Adrenal gland (tissue), 12 donors: ENCODE measurements around the gene WNT3A. TPM values are rescaled to one million over a fixed set of nuclear protein-coding genes. Genes with fewer than 3 reads are reported as not detected.

Source experiments
- DNase-seq, 7 donors: peaks; one replicate each; pipeline ENCODE4 v3.0.0-alpha.2; 2019 to 2020
- H3K27ac ChIP-seq, 5 donors: fragments of 200-600 bp; sonication (generic) in 4 of 5; 1 replicate in 3 of 5; 2 replicates in 2 of 5; pipeline versions ENCODE4 v1.5.1 to v1.8.0; 2016 to 2020; ENCODE audit warnings: mild to moderate bottlenecking in 1 of 5
- H3K27me3 ChIP-seq: fragments of 200-600 bp; 2 replicates; pipeline ENCODE4 v1.8.0; 2021
- H3K36me3 ChIP-seq, 2 donors: fragments of 200-600 bp; replicated peaks in 1 of 2; 1 replicate in 1 of 2; 2 replicates in 1 of 2; pipeline versions ENCODE4 v1.5.1 to v1.8.0; 2018 to 2022
- H3K4me1 ChIP-seq, 2 donors: fragments of 200-600 bp; replicated peaks in 1 of 2; 1 replicate in 1 of 2; 2 replicates in 1 of 2; pipeline versions ENCODE4 v1.5.1 to v1.8.0; 2018 to 2021
- H3K4me3 ChIP-seq, 4 donors: fragments of 200-600 bp; sonication (generic) in 3 of 4; one replicate each; pipeline ENCODE4 v1.5.1; 2016 to 2018
- H3K9me3 ChIP-seq, 3 donors: fragments of 200-600 bp; sonication (generic) in 1 of 3; replicated peaks in 1 of 3; 1 replicate in 2 of 3; 2 replicates in 1 of 3; pipeline versions ENCODE4 v1.5.1 to v1.8.0; 2016 to 2021
- POLR2A ChIP-seq, 2 donors: fragments of 450-650 bp; IDR thresholded peaks; one replicate each; pipeline ENCODE4 v1.6.1; 2017; ENCODE audit warnings: antibody characterized with exemption in 2 of 2, mild to moderate bottlenecking in 2 of 2, moderate library complexity in 1 of 2
- WGBS, 4 donors: extraction: QIAGEN DNeasy Blood & Tissue Kit in 2 of 4; methylation state at CpG; one replicate each; pipeline versions ENCODE4 v1.1.5 to v1.1.7; 2013 to 2017; 5-methylcytosine and 5-hydroxymethylcytosine counted together
- intact Hi-C, 2 donors: fragments of 100-400 bp; cut with DNase I; formaldehyde crosslinking; loops; one replicate each; pipeline versions ENCODE4 v1.14.1 to v1.15.0; 2022 to 2023
- polyA plus RNA-seq, 3 donors: library from polyadenylated mRNA; stranded (reverse); fragments of 200-250 nt in 2 of 3; fragments of 350-450 nt in 1 of 3; fragmentation: Illumina TruSeq in 1 of 3; extraction: RNeasy Lipid Tissue Mini Kit (QIAGEN cat#74804) in 1 of 3; gene quantifications; one replicate each; pipeline ENCODE4 v1.2.3, GENCODE V29; 2013 to 2014
- total RNA-seq, 9 donors: library from RNA; depleted of rRNA in 4 of 9; stranded (reverse); fragments of >200 nt in 4 of 9; fragments of 120-200 nt in 1 of 9; fragmentation: NEBNext Ultra II Directional in 1 of 9; extraction: Animal tissue kit (Norgen Biotek cat#: 25700) in 1 of 9; gene quantifications; one replicate each; pipeline versions ENCODE4 v1.1.0 to v1.2.4, GENCODE V29; 2013 to 2023
- TF ChIP-seq, protein P1 (sequence below), 6 experiments: fragments of 450-650 bp in 4 of 6; fragments of 200-600 bp in 2 of 6; sonication (generic) in 1 of 6; IDR thresholded peaks; 1 replicate in 5 of 6; 2 replicates in 1 of 6; pipeline versions ENCODE4 v1.5.1 to v1.8.0; 2016 to 2021; ENCODE audit warnings: antibody characterized with exemption in 6 of 6, mild to moderate bottlenecking in 2 of 6, moderate library complexity in 1 of 6
- donor health status: healthy with polysubstance abuse.
- donor health status: Bipolar disorder and iron deficiency.
- donor health status: DM: yes; HTN: yes; CAD: no.
- donor health status: DM: no; HTN: no; CAD: no.
- donor health status: DM: no; HTN: no; CAD: no.
- donor health status: DM: yes; HTN: yes; CAD: no.

WNT3A gene
- total and polyA plus RNA-seq, 12 donors = not detected

DNA sequence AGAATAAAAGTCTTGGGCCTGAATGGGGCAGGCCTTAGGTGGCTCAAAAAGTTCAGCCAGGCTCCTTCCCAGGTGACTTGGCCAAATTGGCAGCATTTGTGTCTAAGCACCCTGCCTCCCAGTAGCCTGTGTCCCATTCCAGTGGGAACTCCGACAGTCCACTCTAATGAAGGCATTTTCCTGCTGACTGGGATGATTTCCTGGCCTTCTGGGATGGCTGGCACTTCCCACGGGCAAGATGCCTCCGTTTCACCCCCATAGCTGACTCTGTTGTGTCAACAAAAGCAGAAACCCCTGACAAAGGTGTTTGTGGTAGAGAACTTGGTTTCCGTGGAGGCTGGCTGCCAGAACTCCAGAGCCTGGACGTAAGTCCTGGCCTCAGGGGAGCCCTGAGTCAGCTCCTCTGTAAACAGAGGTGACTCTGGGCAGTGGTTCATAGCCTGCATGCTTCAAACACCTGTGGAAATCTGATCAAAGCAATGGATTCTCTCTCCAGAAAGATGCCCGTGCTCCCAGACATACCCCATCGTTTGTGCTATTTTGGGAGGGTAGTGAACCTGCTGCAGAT, 36.6 kb downstream of the WNT3A start:
- TF ChIP-seq POLR2A (IDR thresholded peaks at IDR 0.05) = no peak
- TF ChIP-seq, protein P1, sequence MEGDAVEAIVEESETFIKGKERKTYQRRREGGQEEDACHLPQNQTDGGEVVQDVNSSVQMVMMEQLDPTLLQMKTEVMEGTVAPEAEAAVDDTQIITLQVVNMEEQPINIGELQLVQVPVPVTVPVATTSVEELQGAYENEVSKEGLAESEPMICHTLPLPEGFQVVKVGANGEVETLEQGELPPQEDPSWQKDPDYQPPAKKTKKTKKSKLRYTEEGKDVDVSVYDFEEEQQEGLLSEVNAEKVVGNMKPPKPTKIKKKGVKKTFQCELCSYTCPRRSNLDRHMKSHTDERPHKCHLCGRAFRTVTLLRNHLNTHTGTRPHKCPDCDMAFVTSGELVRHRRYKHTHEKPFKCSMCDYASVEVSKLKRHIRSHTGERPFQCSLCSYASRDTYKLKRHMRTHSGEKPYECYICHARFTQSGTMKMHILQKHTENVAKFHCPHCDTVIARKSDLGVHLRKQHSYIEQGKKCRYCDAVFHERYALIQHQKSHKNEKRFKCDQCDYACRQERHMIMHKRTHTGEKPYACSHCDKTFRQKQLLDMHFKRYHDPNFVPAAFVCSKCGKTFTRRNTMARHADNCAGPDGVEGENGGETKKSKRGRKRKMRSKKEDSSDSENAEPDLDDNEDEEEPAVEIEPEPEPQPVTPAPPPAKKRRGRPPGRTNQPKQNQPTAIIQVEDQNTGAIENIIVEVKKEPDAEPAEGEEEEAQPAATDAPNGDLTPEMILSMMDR (IDR thresholded peaks at IDR 0.05) = no peak
- intact Hi-C loops = no loop called here

DNA sequence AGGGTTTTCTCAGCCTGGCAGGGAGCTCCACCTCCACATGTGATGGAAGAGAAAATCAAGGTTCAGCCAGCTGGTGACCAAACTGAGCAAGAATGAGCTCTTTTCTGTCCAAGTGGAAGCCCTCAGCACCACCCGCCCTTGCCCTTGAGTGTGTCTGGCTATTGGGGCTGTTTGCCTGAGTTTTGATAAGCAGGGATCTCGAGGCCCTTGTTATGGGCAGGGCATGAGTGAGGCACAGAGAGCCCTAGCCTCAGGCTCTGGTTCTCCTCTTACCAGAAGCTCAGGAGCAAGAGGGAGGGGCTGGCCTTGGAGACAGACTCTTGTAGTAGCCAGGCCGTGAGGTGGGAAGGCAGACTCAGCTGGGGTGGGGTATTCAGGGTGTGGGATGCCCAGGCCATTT, 38.2 kb downstream of the WNT3A start:
- 19 to 80% (median 43%) methylated on average over 3 of the region's 3 CpGs for WGBS, 4 donors
- Histone ChIP-seq H3K4me1 (no peaks in the 10 kb centered on the region), H3K36me3 (no peaks in the 10 kb centered on the region), H3K9me3 (no peaks in the 10 kb centered on the region), H3K4me3 (no peak overlapping the region), H3K27me3 (no peaks in the 10 kb centered on the region), H3K27ac (no peak overlapping the region)
- intact Hi-C loops = no loop called here
- TF ChIP-seq POLR2A (IDR thresholded peaks at IDR 0.05) = no peak
- TF ChIP-seq, protein P1 (IDR thresholded peaks at IDR 0.05) = no peak
- DNase-seq = peak in 2 of 7 donors; percentile 16 to 22

More for the DNA sequence above, 36.6 kb downstream of the WNT3A start:
- H3K36me3 ChIP-seq = no peaks in the 10 kb centered on the region
- 59 to 84% (median 67%) methylated on average over 5 to 7 of the region's 7 CpGs for WGBS, 4 donors
- H3K27me3 ChIP-seq = peaks cover 10% of the 10 kb centered on the region
- no peaks in the 10 kb centered on the region for H3K9me3 ChIP-seq
- no peak overlapping the region for H3K27ac ChIP-seq
- H3K4me3 ChIP-seq = no peak overlapping the region
- no peaks in the 10 kb centered on the region for H3K4me1 ChIP-seq
- no peak for DNase-seq

DNA sequence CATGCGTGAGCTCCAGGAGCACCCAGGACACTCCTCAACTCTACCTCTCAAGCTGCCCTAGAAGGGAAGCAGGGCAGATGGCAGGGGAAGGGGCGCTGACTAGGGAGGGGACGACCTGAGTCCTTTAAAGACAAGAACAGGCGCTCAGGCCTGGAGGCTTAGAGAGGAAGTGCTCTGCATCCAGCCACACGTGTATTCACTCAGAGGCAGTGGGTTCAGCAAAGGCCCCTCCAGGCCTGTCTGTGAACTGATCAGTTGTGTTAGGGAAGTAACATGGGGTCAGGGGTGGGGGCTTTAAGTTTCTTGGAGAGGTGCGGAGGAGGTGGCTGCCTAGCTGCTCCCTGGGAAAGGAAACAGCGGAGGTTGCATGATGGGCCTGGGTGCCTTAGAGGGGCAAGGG, 38.6 kb downstream of the WNT3A start:
- Histone ChIP-seq H3K4me1 (no peaks in the 10 kb centered on the region), H3K27me3 (no peaks in the 10 kb centered on the region), H3K36me3 (no peaks in the 10 kb centered on the region), H3K4me3 (no peak overlapping the region), H3K27ac (no peak overlapping the region), H3K9me3 (no peaks in the 10 kb centered on the region)
- WGBS, 4 donors = 82 to 87% (median 85%) methylated on average over 7 of the region's 7 CpGs
- TF ChIP-seq, protein P1 (IDR thresholded peaks at IDR 0.05) = no peak
- no peak for TF ChIP-seq POLR2A (IDR thresholded peaks at IDR 0.05)
- no peak for DNase-seq
- intact Hi-C loops = no loop called here

DNA sequence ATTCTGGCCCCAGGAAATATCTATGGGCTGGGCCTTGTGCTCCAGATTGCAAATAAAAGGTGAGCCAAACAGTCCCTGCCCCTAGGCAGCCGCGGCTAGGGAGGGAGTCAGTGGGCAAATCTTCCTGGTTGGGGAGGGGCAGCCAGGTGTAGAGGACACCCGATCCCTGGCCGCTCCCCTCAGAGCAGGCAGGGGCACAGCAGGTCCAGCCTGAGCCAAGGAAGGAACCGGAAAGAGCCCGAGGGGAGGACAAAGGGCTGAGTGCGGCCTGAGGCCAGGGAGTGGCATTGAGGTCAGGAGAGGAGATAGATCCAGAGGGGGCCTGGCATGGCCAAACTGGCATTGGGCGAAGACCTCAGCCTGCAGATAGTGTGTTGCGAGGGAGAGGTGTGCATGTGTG, 39.1 kb downstream of the WNT3A start:
- no peaks in the 10 kb centered on the region for H3K9me3 ChIP-seq
- no peak for TF ChIP-seq POLR2A (IDR thresholded peaks at IDR 0.05)
- TF ChIP-seq, protein P1 (IDR thresholded peaks at IDR 0.05) = no peak
- H3K36me3 ChIP-seq = no peaks in the 10 kb centered on the region
- no peaks in the 10 kb centered on the region for H3K27me3 ChIP-seq
- intact Hi-C loops = no loop called here
- DNase-seq = peak in 1 of 7 donors; percentile 33
- 85 to 94% (median 91%) methylated on average over 7 to 9 of the region's 9 CpGs for WGBS, 4 donors
- no peaks in the 10 kb centered on the region for H3K4me1 ChIP-seq
- no peak overlapping the region for H3K4me3 ChIP-seq
- no peak overlapping the region for H3K27ac ChIP-seq
